Measurements from ENCODE around the gene RPS6KB2. TPM values are rescaled to one million over a fixed set of nuclear protein-coding genes. Genes with fewer than 3 reads are reported as not detected.
A peak's percentile ranks its signal among the peaks of the same experiment; 100 is the strongest.

The RPS6KB2 gene
- total and polyA plus RNA-seq, 2 donors (not counting 1 experiment from before 2014, with no cell fraction given): 81.8 to 131 TPM

GRCh38 chr11:67432655-67433349, 4.5 kb downstream of the RPS6KB2 start:
- H3K4me2 ChIP-seq (replicated peaks; ENCODE audit: low read depth, low read length, poor library complexity, severe bottlenecking): peak overlapping the region; percentile 32
- Mint-ChIP-seq H3K4me1 (peaks cover 74% of the 10 kb centered on the region), H3K27me3 (no peaks in the 10 kb centered on the region), H3K4me3 (no peak overlapping the region), H3K9me3 (ENCODE audit: insufficient read depth) (no peaks in the 10 kb centered on the region), H3K27ac (peak overlapping the region; percentile 83)
- peak overlapping the region in 1 of 2 donors; percentile 29 for H3K27ac ChIP-seq (ENCODE audit: low read length in 2 of 2)
- H3K36me3 ChIP-seq (replicated peaks in 1 of 2; ENCODE audit: control extremely low read depth in 1 of 2, control insufficient read depth in 1 of 2, extremely low read depth in 1 of 2, insufficient read depth in 2 of 2, low read length in 1 of 2): peaks cover 0 to 56% of the 10 kb centered on the region in 2 experiments
- POLR2A ChIA-PET: interaction anchor here (0.7 to 9.5 kb wide), 10 partner anchors 8 to 80 kb away, joined by 3 to 215 read pairs (median 30); partner anchors contain the start of genes AIP, PITPNM1, POLD4 and PPP1CA
- H3K9ac ChIP-seq (ENCODE audit: low read length): no peak overlapping the region
- H4K20me1 ChIP-seq (ENCODE audit: control insufficient read depth, insufficient read depth, low read length, poor library complexity, severe bottlenecking): peaks cover 89% of the 10 kb centered on the region
- H3K4me3 ChIP-seq (ENCODE audit: control extremely low read depth in 1 of 5, extremely low read depth in 1 of 5, insufficient read depth in 1 of 5, low read depth in 2 of 5, low read length in 4 of 5): no peak overlapping the region
- 85% methylated on average over 16 of the region's 22 CpGs for WGBS (ENCODE audit: insufficient coverage)
- H2AFZ ChIP-seq (ENCODE audit: insufficient read depth, low read depth, low read length, poor library complexity, severe bottlenecking): no peak overlapping the region
- CTCF ChIA-PET: interaction anchor here (1.3 to 4.4 kb wide), 3 partner anchors 14 to 35 kb away, joined by 3 to 17 read pairs (median 6); partner anchors contain the start of gene PPP1CA
- no peak for DNase-seq
- peaks cover 38 to 74% of the 10 kb centered on the region in 2 donors for H3K4me1 ChIP-seq (ENCODE audit: control insufficient read depth in 2 of 2, insufficient read depth in 2 of 2, low read length in 2 of 2)
- peaks cover 0 to 3% (median 0%) of the 10 kb centered on the region in 3 donors for H3K9me3 ChIP-seq (ENCODE audit: control extremely low read depth in 1 of 3, control insufficient read depth in 2 of 3, insufficient read depth in 1 of 3, low read length in 2 of 3)
- H3K27me3 ChIP-seq (replicated peaks in 1 of 4; ENCODE audit: control extremely low read depth in 1 of 4, control insufficient read depth in 3 of 4, insufficient read depth in 4 of 4, low read length in 3 of 4): no peaks in the 10 kb centered on the region
- no peak for TF ChIP-seq EZH2 (IDR thresholded peaks at IDR 0.05; ENCODE audit: borderline replicate concordance, insufficient read depth, low read depth, low read length, poor library complexity, severe bottlenecking)
- TF ChIP-seq CTCF (IDR thresholded peaks at IDR 0.05): no peak
- H3K79me2 ChIP-seq (ENCODE audit: control insufficient read depth, insufficient read depth, low read length): peaks cover 87% of the 10 kb centered on the region
- no peak for ATAC-seq (ENCODE audit: low read depth)
- intact Hi-C loops (cut with micrococcal nuclease): no loop called here
